MCF 10A (cell line): ENCODE data around the gene OR10X1. TPM values are rescaled to one million over a fixed set of nuclear protein-coding genes. Genes with fewer than 3 reads are reported as not detected.

Experiments used
- BruUV-seq: library from RNA; stranded (reverse); fragments of 400-500 nt; replicated peaks from 2 replicates; lab custom pipeline; 2021; lab: Mats Ljungman, UMichigan
- CTCF ChIA-PET: fragments of 300-600 bp; sonication (Branson Sonifier 250); formaldehyde crosslinking; extraction: SDS; loops from one replicate; lab custom pipeline; 2021; ENCODE audit warnings: antibody characterized with exemption, inconsistent platforms; lab: Yijun Ruan, JAX
- POLR2A ChIA-PET: fragments of 300-600, 350-650 bp; sonication (Branson Sonifier 250); formaldehyde crosslinking; extraction: SDS; loops from one replicate; lab custom pipeline; 2020; ENCODE audit warnings: antibody characterized with exemption, inconsistent platforms; lab: Yijun Ruan, JAX
- DNase-seq: peaks from one replicate; pipeline ENCODE4 v3.0.0-alpha.2; 2018; ENCODE audit not compliant: unreplicated experiment
- H3K27ac Mint-ChIP-seq: one replicate; pipeline ENCODE4 v1.8.0; 2022; ENCODE audit warnings: mild to moderate bottlenecking, low read depth, mixed read lengths; ENCODE audit not compliant: unreplicated experiment
- H3K27me3 Mint-ChIP-seq: one replicate; pipeline ENCODE4 v1.8.0; 2022; ENCODE audit warnings: mixed read lengths; ENCODE audit not compliant: insufficient read depth, unreplicated experiment
- H3K36me3 Mint-ChIP-seq: one replicate; pipeline ENCODE4 v1.8.0; 2022; ENCODE audit warnings: mild to moderate bottlenecking, moderate library complexity, mixed read lengths; ENCODE audit not compliant: insufficient read depth, unreplicated experiment
- H3K4me1 Mint-ChIP-seq: one replicate; pipeline ENCODE4 v1.8.0; 2022; ENCODE audit warnings: mixed read lengths; ENCODE audit not compliant: insufficient read depth, unreplicated experiment
- H3K4me3 Mint-ChIP-seq: one replicate; pipeline ENCODE4 v1.8.0; 2022; ENCODE audit warnings: mild to moderate bottlenecking, moderate library complexity, mixed read lengths; ENCODE audit not compliant: unreplicated experiment
- H3K9me3 Mint-ChIP-seq: one replicate; pipeline ENCODE4 v1.8.0; 2022; ENCODE audit warnings: mixed read lengths; ENCODE audit not compliant: unreplicated experiment
- intact Hi-C: fragments of 100-400 bp; cut with micrococcal nuclease; formaldehyde crosslinking; loops from 2 replicates; pipeline ENCODE4 v1.14.1; 2022
- total RNA-seq: library from RNA; stranded (reverse); gene quantifications from 2 replicates; pipeline ENCODE4 v1.2.3, GENCODE V29; 2022
- TF ChIP-seq, protein P1 (sequence below): fragments of 200-600 bp; IDR thresholded peaks from one replicate; pipeline ENCODE4 v1.8.0; 2022; ENCODE audit warnings: antibody characterized with exemption, mild to moderate bottlenecking; ENCODE audit not compliant: unreplicated experiment

OR10X1 gene
- total RNA-seq, 1 experiment from 2014 or later: not detected

DNA sequence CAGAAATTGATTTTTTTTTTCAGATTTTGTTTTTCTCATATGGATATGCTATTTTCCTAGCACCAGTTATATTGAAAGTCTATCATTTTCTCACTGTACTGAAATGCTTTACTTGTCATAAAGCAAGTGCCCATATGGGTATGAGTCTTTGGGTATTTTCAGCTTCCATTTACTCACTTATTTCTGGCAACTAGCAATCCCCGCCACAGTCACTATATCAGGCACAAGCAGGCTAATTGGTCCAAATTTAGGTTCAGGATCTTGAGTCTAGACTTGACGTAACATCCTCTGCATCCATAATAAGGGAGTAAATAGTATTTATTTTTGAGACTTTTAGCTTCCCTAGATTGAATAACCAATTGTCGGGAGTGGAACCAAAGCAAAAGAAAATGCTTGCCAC lies 2.1 kb downstream of the OR10X1 start:
- Mint-ChIP-seq H3K4me1 (no peaks in the 10 kb centered on the region), H3K4me3 (no peak overlapping the region)
- BruUV-seq: no TSS peak

DNA sequence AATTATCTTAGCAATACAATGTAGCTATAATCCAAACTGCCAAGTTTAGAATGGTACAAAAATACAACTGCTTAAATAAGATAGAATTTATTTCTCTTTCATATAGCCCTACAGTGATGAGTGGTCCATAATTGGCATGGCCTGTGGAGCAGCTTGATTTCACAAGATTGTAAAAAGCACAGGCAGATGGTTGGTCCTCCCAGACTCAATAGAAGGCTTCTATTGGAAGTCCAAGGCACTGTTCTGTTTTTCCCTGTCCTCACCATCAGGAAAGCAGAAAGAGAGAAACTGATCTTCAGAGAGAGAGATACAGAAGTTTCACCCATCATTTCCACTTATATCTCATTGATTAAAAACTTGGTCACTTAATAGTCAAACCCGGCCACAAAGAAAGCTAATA lies 7.5 kb downstream of the OR10X1 start:
- H3K27ac Mint-ChIP-seq: no peak overlapping the region
- intact Hi-C loops: no loop called here
- no peaks in the 10 kb centered on the region for H3K4me1 Mint-ChIP-seq
- POLR2A ChIA-PET: no interaction called here
- H3K27me3 Mint-ChIP-seq: peaks cover 79% of the 10 kb centered on the region
- CTCF ChIA-PET: no interaction called here
- DNase-seq: no peak
- H3K4me3 Mint-ChIP-seq: no peak overlapping the region
- no peaks in the 10 kb centered on the region for H3K9me3 Mint-ChIP-seq
- no peaks in the 10 kb centered on the region for H3K36me3 Mint-ChIP-seq
- TF ChIP-seq, protein P1, sequence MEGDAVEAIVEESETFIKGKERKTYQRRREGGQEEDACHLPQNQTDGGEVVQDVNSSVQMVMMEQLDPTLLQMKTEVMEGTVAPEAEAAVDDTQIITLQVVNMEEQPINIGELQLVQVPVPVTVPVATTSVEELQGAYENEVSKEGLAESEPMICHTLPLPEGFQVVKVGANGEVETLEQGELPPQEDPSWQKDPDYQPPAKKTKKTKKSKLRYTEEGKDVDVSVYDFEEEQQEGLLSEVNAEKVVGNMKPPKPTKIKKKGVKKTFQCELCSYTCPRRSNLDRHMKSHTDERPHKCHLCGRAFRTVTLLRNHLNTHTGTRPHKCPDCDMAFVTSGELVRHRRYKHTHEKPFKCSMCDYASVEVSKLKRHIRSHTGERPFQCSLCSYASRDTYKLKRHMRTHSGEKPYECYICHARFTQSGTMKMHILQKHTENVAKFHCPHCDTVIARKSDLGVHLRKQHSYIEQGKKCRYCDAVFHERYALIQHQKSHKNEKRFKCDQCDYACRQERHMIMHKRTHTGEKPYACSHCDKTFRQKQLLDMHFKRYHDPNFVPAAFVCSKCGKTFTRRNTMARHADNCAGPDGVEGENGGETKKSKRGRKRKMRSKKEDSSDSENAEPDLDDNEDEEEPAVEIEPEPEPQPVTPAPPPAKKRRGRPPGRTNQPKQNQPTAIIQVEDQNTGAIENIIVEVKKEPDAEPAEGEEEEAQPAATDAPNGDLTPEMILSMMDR: no peak
- no TSS peak for BruUV-seq

More for the DNA sequence above, 2.1 kb downstream of the OR10X1 start:
- TF ChIP-seq, protein P1: no peak
- no peak for DNase-seq
- POLR2A ChIA-PET: no interaction called here
- CTCF ChIA-PET: interaction anchor here (0.9 kb wide), 1 partner anchor 82 kb away, joined by 3 read pairs; no protein-coding TSS in a partner anchor
- no peak overlapping the region for H3K27ac Mint-ChIP-seq
- intact Hi-C loops: no loop called here
- peaks cover 41% of the 10 kb centered on the region for H3K27me3 Mint-ChIP-seq
- H3K36me3 Mint-ChIP-seq: no peaks in the 10 kb centered on the region
- H3K9me3 Mint-ChIP-seq: no peaks in the 10 kb centered on the region

DNA sequence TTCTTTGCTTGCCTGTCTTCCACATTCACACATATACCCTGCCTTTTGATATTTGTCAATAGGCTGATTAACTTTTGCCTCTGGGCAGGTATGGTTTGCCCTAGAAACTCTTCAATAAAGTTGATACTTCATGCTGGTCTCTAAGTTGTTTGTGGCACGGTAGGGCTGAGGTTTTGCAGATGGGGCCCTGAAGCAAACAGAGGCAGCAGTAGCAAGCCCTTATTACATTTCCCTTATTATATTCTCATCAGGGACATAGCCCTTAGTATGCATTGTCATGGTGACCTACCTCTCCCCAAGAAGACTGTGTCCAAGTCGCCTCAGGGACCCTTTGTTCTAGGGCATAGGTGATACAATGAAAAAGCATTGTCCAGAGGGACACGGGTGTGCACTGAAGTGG lies 9.2 kb downstream of the OR10X1 start, which contains the start of gene OR6P1:
Gene OR6P1 (minus strand): TSS at position 101 of the 400 bp plus-strand sequence. CDS start 6,976 bp downstream, outside the sequence.
- H3K4me3 Mint-ChIP-seq: no peak within 1 kb of the TSS
- ChIA-PET CTCF (no interaction called here), POLR2A (no interaction called here)
- no TSS peak for BruUV-seq
- H3K4me1 Mint-ChIP-seq: no peaks in the 10 kb centered on the region
- TF ChIP-seq, protein P1: no peak
- no peak within 1 kb of the TSS for H3K27ac Mint-ChIP-seq
- intact Hi-C loops: no loop called here
- no peaks in the 10 kb centered on the region for H3K9me3 Mint-ChIP-seq
- peaks cover 86% of the 10 kb centered on the region for H3K27me3 Mint-ChIP-seq
- no peaks in the 10 kb centered on the region for H3K36me3 Mint-ChIP-seq
- no peak for DNase-seq

DNA sequence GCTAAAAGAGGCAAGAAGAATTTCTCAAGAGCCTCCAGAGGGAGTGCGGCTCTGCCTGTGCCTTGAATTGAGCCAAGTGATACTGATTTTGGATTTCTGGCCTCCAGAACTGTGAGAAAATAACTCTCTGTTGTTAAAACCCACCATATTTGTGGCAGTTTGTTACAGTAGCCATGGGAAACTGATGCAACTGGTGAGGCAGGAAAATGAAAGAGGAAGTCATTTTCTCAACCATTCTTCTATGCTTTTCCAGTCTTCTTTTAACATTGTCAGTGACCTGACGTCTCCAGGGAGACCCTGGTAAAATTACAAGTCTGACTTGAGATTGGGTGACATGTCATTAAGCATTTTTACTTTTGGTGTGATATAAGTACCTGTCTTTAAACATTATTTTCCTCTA lies 15.1 kb downstream of the OR10X1 start:
- TF ChIP-seq, protein P1: no peak
- Mint-ChIP-seq H3K9me3 (no peaks in the 10 kb centered on the region), H3K4me1 (no peaks in the 10 kb centered on the region), H3K4me3 (no peak overlapping the region), H3K27me3 (peaks cover 79% of the 10 kb centered on the region), H3K27ac (no peak overlapping the region), H3K36me3 (no peaks in the 10 kb centered on the region)
- DNase-seq: no peak
- CTCF ChIA-PET: interaction anchor here (0.7 kb wide), 1 partner anchor 11 kb away, joined by 3 read pairs; the partner anchor contains the start of gene OR6Y1
- POLR2A ChIA-PET: no interaction called here
- intact Hi-C loops: no loop called here
- BruUV-seq: no TSS peak
